HCT116 (cell line): ENCODE results near the gene NRCAM.

Experiments
- ATF3 ChIP-seq: IDR thresholded peaks from 2 replicates; pipeline ENCODE4 v1.6.1; 2012
- CTCF ChIP-seq, 3 experiments: fragments of 200-600 bp in 1 of 3; sonication (generic) in 1 of 3; IDR thresholded peaks in 2 of 3; conservative IDR thresholded peaks in 1 of 3; 2 replicates each; pipeline ENCODE4 v1.5.1; 2012 to 2017; ENCODE audit warnings: low read depth in 2 of 3, low read length in 2 of 3, antibody characterized with exemption in 1 of 3, borderline replicate concordance in 1 of 3, control low read depth in 1 of 3, mild to moderate bottlenecking in 1 of 3, mixed read lengths in 1 of 3, mixed run types in 1 of 3, moderate library complexity in 1 of 3; ENCODE audit not compliant: insufficient read depth in 1 of 3
- EGR1 ChIP-seq: IDR thresholded peaks from 2 replicates; pipeline ENCODE4 v1.6.1; 2012; ENCODE audit warnings: low read depth
- EZH2phosphoT487 ChIP-seq: fragments of 200-600 bp; IDR thresholded peaks from 2 replicates; pipeline ENCODE4 v1.6.1; 2018; ENCODE audit warnings: antibody characterized with exemption, borderline replicate concordance
- JUND ChIP-seq: IDR thresholded peaks from 2 replicates; pipeline ENCODE4 v1.6.1; 2012
- POLR2A ChIP-seq: IDR thresholded peaks from 2 replicates; pipeline ENCODE4 v1.7.0; 2011; ENCODE audit warnings: borderline replicate concordance; ENCODE audit not compliant: insufficient read depth, insufficient read length; ENCODE audit errors: extremely low read depth
- POLR2AphosphoS5 ChIP-seq: IDR thresholded peaks from 2 replicates; pipeline ENCODE4 v1.6.1; 2011; ENCODE audit warnings: mild to moderate bottlenecking, low read depth, low read length, moderate library complexity
- ZNF274 ChIP-seq: fragments of 200-500 bp; sonication (Bioruptor generic); IDR thresholded peaks from 2 replicates; pipeline ENCODE4 v1.6.1; 2014; ENCODE audit warnings: mild to moderate bottlenecking, low read depth, low read length, inconsistent platforms
- TF ChIP-seq, protein P1 (sequence below): IDR thresholded peaks from 2 replicates; pipeline ENCODE4 v1.6.1; 2012
- TF ChIP-seq, protein P2 (sequence below): IDR thresholded peaks from 2 replicates; pipeline ENCODE4 v1.6.1; 2011; ENCODE audit warnings: mild to moderate bottlenecking, low read length, moderate library complexity; ENCODE audit not compliant: insufficient replicate concordance; ENCODE audit errors: extremely low read depth
- TF ChIP-seq, protein P3 (sequence below): IDR thresholded peaks from 2 replicates; pipeline ENCODE4 v1.6.1; 2012; ENCODE audit warnings: low read depth

- TF ChIP-seq CTCF (IDR thresholded peaks at IDR 0.05 in 2 of 3, conservative IDR thresholded peaks at IDR 0.05 in 1 of 3; ENCODE audit: borderline replicate concordance in 1 of 3, insufficient read depth in 1 of 3, low read depth in 2 of 3, low read length in 2 of 3) = no peak
- TF ChIP-seq, protein P1, sequence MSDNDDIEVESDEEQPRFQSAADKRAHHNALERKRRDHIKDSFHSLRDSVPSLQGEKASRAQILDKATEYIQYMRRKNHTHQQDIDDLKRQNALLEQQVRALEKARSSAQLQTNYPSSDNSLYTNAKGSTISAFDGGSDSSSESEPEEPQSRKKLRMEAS = no peak
- TF ChIP-seq POLR2A = no peak
- TF ChIP-seq ATF3 = no peak
- TF ChIP-seq, protein P2, sequence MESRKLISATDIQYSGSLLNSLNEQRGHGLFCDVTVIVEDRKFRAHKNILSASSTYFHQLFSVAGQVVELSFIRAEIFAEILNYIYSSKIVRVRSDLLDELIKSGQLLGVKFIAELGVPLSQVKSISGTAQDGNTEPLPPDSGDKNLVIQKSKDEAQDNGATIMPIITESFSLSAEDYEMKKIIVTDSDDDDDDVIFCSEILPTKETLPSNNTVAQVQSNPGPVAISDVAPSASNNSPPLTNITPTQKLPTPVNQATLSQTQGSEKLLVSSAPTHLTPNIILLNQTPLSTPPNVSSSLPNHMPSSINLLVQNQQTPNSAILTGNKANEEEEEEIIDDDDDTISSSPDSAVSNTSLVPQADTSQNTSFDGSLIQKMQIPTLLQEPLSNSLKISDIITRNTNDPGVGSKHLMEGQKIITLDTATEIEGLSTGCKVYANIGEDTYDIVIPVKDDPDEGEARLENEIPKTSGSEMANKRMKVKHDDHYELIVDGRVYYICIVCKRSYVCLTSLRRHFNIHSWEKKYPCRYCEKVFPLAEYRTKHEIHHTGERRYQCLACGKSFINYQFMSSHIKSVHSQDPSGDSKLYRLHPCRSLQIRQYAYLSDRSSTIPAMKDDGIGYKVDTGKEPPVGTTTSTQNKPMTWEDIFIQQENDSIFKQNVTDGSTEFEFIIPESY = no peak
- TF ChIP-seq, protein P3, sequence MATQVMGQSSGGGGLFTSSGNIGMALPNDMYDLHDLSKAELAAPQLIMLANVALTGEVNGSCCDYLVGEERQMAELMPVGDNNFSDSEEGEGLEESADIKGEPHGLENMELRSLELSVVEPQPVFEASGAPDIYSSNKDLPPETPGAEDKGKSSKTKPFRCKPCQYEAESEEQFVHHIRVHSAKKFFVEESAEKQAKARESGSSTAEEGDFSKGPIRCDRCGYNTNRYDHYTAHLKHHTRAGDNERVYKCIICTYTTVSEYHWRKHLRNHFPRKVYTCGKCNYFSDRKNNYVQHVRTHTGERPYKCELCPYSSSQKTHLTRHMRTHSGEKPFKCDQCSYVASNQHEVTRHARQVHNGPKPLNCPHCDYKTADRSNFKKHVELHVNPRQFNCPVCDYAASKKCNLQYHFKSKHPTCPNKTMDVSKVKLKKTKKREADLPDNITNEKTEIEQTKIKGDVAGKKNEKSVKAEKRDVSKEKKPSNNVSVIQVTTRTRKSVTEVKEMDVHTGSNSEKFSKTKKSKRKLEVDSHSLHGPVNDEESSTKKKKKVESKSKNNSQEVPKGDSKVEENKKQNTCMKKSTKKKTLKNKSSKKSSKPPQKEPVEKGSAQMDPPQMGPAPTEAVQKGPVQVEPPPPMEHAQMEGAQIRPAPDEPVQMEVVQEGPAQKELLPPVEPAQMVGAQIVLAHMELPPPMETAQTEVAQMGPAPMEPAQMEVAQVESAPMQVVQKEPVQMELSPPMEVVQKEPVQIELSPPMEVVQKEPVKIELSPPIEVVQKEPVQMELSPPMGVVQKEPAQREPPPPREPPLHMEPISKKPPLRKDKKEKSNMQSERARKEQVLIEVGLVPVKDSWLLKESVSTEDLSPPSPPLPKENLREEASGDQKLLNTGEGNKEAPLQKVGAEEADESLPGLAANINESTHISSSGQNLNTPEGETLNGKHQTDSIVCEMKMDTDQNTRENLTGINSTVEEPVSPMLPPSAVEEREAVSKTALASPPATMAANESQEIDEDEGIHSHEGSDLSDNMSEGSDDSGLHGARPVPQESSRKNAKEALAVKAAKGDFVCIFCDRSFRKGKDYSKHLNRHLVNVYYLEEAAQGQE = no peak
- no peak for TF ChIP-seq ZNF274
- no peak for TF ChIP-seq JUND
- no peak for TF ChIP-seq POLR2AphosphoS5
- no peak for TF ChIP-seq EGR1
- no peak for TF ChIP-seq EZH2phosphoT487
These were observed 297.5 kb downstream of the NRCAM start for GRCh38 chr7:108158776-108159175.
